SU-DHL-6 (cell line): Measurements from ENCODE around the gene SLC8A2.

Source experiments
- H2AFZ ChIP-seq: fragments of 200-600 bp; sonication (generic); 2 replicates; pipeline ENCODE4 v1.6.1; 2014; ENCODE audit warnings: low read depth, mild to moderate bottlenecking, moderate library complexity, mixed read lengths, antibody characterized with exemption, low read length; ENCODE audit not compliant: severe bottlenecking
- H3F3A ChIP-seq: fragments of 200-600 bp; shearing (Covaris generic); 2 replicates; pipeline ENCODE4 v1.6.0; 2016; ENCODE audit warnings: antibody characterized with exemption, mild to moderate bottlenecking; ENCODE audit not compliant: insufficient read depth
- H3K27ac ChIP-seq: fragments of 200-600 bp; sonication (generic); 2 replicates; pipeline ENCODE4 v1.5.1; 2016; ENCODE audit warnings: low read depth, mild to moderate bottlenecking, low read length, moderate library complexity, mixed read lengths
- H3K27me3 ChIP-seq: fragments of 200-600 bp; sonication (generic), shearing (Covaris generic); 2 replicates; pipeline ENCODE4 v1.6.0; 2014; ENCODE audit warnings: mild to moderate bottlenecking, low read length
- H3K36me3 ChIP-seq: fragments of 200-600 bp; sonication (generic); 2 replicates; pipeline ENCODE4 v1.6.1; 2014; ENCODE audit warnings: mild to moderate bottlenecking, low read length, mixed read lengths
- H3K4me2 ChIP-seq: fragments of 300-600, 200-600 bp; shearing (Covaris generic), sonication (generic); 2 replicates; pipeline ENCODE4 v1.6.0; 2014; ENCODE audit warnings: low read length, low read depth, mild to moderate bottlenecking; ENCODE audit not compliant: poor library complexity, severe bottlenecking
- H3K4me3 ChIP-seq: fragments of 200-600 bp; sonication (generic); 2 replicates; pipeline ENCODE4 v1.5.1; 2014; ENCODE audit warnings: antibody characterized with exemption, low read length, mild to moderate bottlenecking, mixed read lengths; ENCODE audit not compliant: insufficient read depth, poor library complexity, severe bottlenecking
- H3K79me2 ChIP-seq: fragments of 200-600 bp; sonication (generic); 2 replicates; pipeline ENCODE4 v1.6.1; 2014; ENCODE audit warnings: mild to moderate bottlenecking, low read length, moderate library complexity; ENCODE audit not compliant: insufficient read depth
- H3K9ac ChIP-seq: fragments of 200-600 bp; sonication (generic); 2 replicates; pipeline ENCODE4 v1.7.0; 2014; ENCODE audit warnings: mild to moderate bottlenecking, low read length
- H3K9me2 ChIP-seq: fragments of 200-600 bp; sonication (generic); replicated peaks from 2 replicates; pipeline ENCODE4 v1.6.1; 2014; ENCODE audit warnings: low read length; ENCODE audit not compliant: insufficient read depth
- H3K9me3 ChIP-seq: fragments of 200-600 bp; sonication (generic); 2 replicates; pipeline ENCODE4 v1.6.1; 2014; ENCODE audit warnings: low read length, mixed read lengths; ENCODE audit not compliant: insufficient read depth
- H4K20me1 ChIP-seq: fragments of 200-600 bp; sonication (generic); 2 replicates; pipeline ENCODE4 v1.6.1; 2014; ENCODE audit warnings: low read depth, mild to moderate bottlenecking, antibody characterized with exemption, low read length, moderate library complexity, mixed read lengths
- CTCF ChIP-seq: fragments of 200-600 bp; sonication (generic); IDR thresholded peaks from one replicate; pipeline ENCODE4 v1.5.1; 2017; ENCODE audit warnings: antibody characterized with exemption, mild to moderate bottlenecking, low read length, moderate library complexity; ENCODE audit not compliant: insufficient read depth, poor library complexity, severe bottlenecking
- EZH2phosphoT487 ChIP-seq: fragments of 200-600 bp; sonication (generic), shearing (Covaris generic); conservative IDR thresholded peaks from 2 replicates; pipeline ENCODE4 v1.6.1; 2018; ENCODE audit warnings: mild to moderate bottlenecking, antibody characterized with exemption, low read length, moderate library complexity, mixed read lengths

Gene SLC8A2

GRCh38 chr19:47509973-47510372 is 38.3 kb upstream of the SLC8A2 start:
- Histone ChIP-seq H3K27me3 (no peaks in the 10 kb centered on the region), H3K79me2 (peaks cover 73% of the 10 kb centered on the region), H3F3A (no peaks in the 10 kb centered on the region), H3K27ac (no peak overlapping the region), H3K36me3 (no peaks in the 10 kb centered on the region), H2AFZ (no peak overlapping the region), H3K9me2 (no peaks in the 10 kb centered on the region), H3K9me3 (no peaks in the 10 kb centered on the region), H3K4me2 (no peak overlapping the region), H3K4me3 (no peak overlapping the region), H3K9ac (no peak overlapping the region), H4K20me1 (no peaks in the 10 kb centered on the region)
- TF ChIP-seq EZH2phosphoT487 (no peak), CTCF (no peak)

GRCh38 chr19:47509170-47509847 is 37.6 kb upstream of the SLC8A2 start:
- Histone ChIP-seq H3K4me3 (no peak overlapping the region), H3K4me2 (no peak overlapping the region), H3K9me2 (no peaks in the 10 kb centered on the region), H3K79me2 (peaks cover 73% of the 10 kb centered on the region), H3K9ac (no peak overlapping the region), H2AFZ (no peak overlapping the region), H3K27ac (no peak overlapping the region), H4K20me1 (no peaks in the 10 kb centered on the region), H3K36me3 (no peaks in the 10 kb centered on the region), H3K27me3 (no peaks in the 10 kb centered on the region), H3F3A (no peaks in the 10 kb centered on the region), H3K9me3 (no peaks in the 10 kb centered on the region)
- no peak for TF ChIP-seq CTCF
- no peak for TF ChIP-seq EZH2phosphoT487

GRCh38 chr19:47508721-47509120 is 37.0 kb upstream of the SLC8A2 start:
- H3K4me2 ChIP-seq = no peak overlapping the region
- H3K9me3 ChIP-seq = no peaks in the 10 kb centered on the region
- no peaks in the 10 kb centered on the region for H4K20me1 ChIP-seq
- no peak overlapping the region for H3K27ac ChIP-seq
- H3K79me2 ChIP-seq = peaks cover 67% of the 10 kb centered on the region
- H3F3A ChIP-seq = no peaks in the 10 kb centered on the region
- H3K36me3 ChIP-seq = no peaks in the 10 kb centered on the region
- no peak overlapping the region for H2AFZ ChIP-seq
- no peak for TF ChIP-seq CTCF
- TF ChIP-seq EZH2phosphoT487 = no peak
- H3K9me2 ChIP-seq = no peaks in the 10 kb centered on the region
- no peaks in the 10 kb centered on the region for H3K27me3 ChIP-seq
- H3K9ac ChIP-seq = no peak overlapping the region
- H3K4me3 ChIP-seq = no peak overlapping the region
